ENCODE measurements around the gene DHRS3. TPM values are rescaled to one million over a fixed set of nuclear protein-coding genes. Genes with fewer than 3 reads are reported as not detected.

The DHRS3 gene
- 100 to 1,000 TPM in 1 of 3 donors, 10 to 100 TPM in 2; 85.9 to 141 (median 90.1) TPM for total RNA-seq
- long read RNA-seq, donor 1, transcript DHRS3-204 (6 exons, 1,722 nt) = major isoform, 30 of 36 reads
- long read RNA-seq, donor 1, partial matches to known transcripts = 1 of 36 reads
- long read RNA-seq, donor 1, other reads (novel, unspliced or antisense) = 5 of 36 reads
- long read RNA-seq, donor 2, transcript DHRS3-204 (6 exons, 1,722 nt) = major isoform, 172 of 194 reads
- long read RNA-seq, donor 2, partial matches to known transcripts = 10 of 194 reads
- long read RNA-seq, donor 2, other reads (novel, unspliced or antisense) = 12 of 194 reads

GRCh38 chr1:12617901-12618660 is at the start of gene DHRS3:
Gene DHRS3 (minus strand): TSS chr1:12618210. CDS start chr1:12617348, 862 bp downstream.
- peak within 1 kb of the TSS; percentile 76 for H3K4me3 ChIP-seq
- intact Hi-C loops (cut with DNase I, micrococcal nuclease) = loop anchor here in 1 of 2 donors (10.0 kb wide), 1 partner anchor 143 kb away; no protein-coding TSS in a partner anchor
- ATAC-seq (peak; percentile 64), DNase-seq (peak; percentile 84 to 92 (median 90))
- peaks cover 18% of the 10 kb centered on the region for H3K4me1 ChIP-seq (ENCODE audit: low read depth)
- no peaks in the 10 kb centered on the region for H3K9me3 ChIP-seq
- TF ChIP-seq CTCF (IDR thresholded peaks at IDR 0.05) = no peak
- H3K36me3 ChIP-seq (ENCODE audit: low read depth) = no peaks in the 10 kb centered on the region

- Histone ChIP-seq H3K36me3 (ENCODE audit: low read depth) (no peaks in the 10 kb centered on the region), H3K4me1 (ENCODE audit: low read depth) (no peaks in the 10 kb centered on the region), H3K9me3 (no peaks in the 10 kb centered on the region), H3K4me3 (no peak overlapping the region)
- TF ChIP-seq CTCF (IDR thresholded peaks at IDR 0.05) = no peak
- no peak for DNase-seq
- no peak for ATAC-seq
- intact Hi-C loops (cut with DNase I, micrococcal nuclease) = no loop called here
These were observed 48.2 kb upstream of the DHRS3 start for GRCh38 chr1:12666141-12666735.

- Histone ChIP-seq H3K4me1 (ENCODE audit: low read depth) (no peaks in the 10 kb centered on the region), H3K4me3 (no peak overlapping the region), H3K9me3 (no peaks in the 10 kb centered on the region), H3K36me3 (ENCODE audit: low read depth) (no peaks in the 10 kb centered on the region)
- DNase-seq (no peak), ATAC-seq (no peak)
- no peak for TF ChIP-seq CTCF (IDR thresholded peaks at IDR 0.05)
- intact Hi-C loops (cut with DNase I, micrococcal nuclease) = no loop called here
These were observed 47.5 kb upstream of the DHRS3 start for GRCh38 chr1:12665511-12665910.

- Histone ChIP-seq H3K4me3 (no peak overlapping the region), H3K36me3 (ENCODE audit: low read depth) (no peaks in the 10 kb centered on the region), H3K9me3 (no peaks in the 10 kb centered on the region), H3K4me1 (ENCODE audit: low read depth) (no peaks in the 10 kb centered on the region)
- no peak for TF ChIP-seq CTCF (IDR thresholded peaks at IDR 0.05)
- DNase-seq (no peak), ATAC-seq (no peak)
- intact Hi-C loops (cut with DNase I, micrococcal nuclease) = no loop called here
These were observed 44.5 kb upstream of the DHRS3 start for GRCh38 chr1:12662556-12662955.

GRCh38 chr1:12661606-12662219 is 43.7 kb upstream of the DHRS3 start:
- TF ChIP-seq CTCF (IDR thresholded peaks at IDR 0.05) = no peak
- Histone ChIP-seq H3K9me3 (no peaks in the 10 kb centered on the region), H3K4me3 (no peak overlapping the region), H3K36me3 (ENCODE audit: low read depth) (no peaks in the 10 kb centered on the region), H3K4me1 (ENCODE audit: low read depth) (no peaks in the 10 kb centered on the region)
- no peak for ATAC-seq
- intact Hi-C loops (cut with DNase I, micrococcal nuclease) = no loop called here
- DNase-seq = no peak

All from mucosa of descending colon (tissue), 3 donors.